Mucosa of descending colon (tissue), 3 donors: ENCODE data around the gene BIN2. TPM values are rescaled to one million over a fixed set of nuclear protein-coding genes. Genes with fewer than 3 reads are reported as not detected.

ENCODE experiments used
- ATAC-seq: fragments of 200-7000 bp; cut with Tn5 transposase; one replicate; pipeline ENCODE4 v1.9.1; 2020; ENCODE audit warnings: mild to moderate bottlenecking, moderate library complexity
- DNase-seq, 3 donors: peaks; one replicate each; pipeline ENCODE4 v3.0.0-alpha.2; 2020
- H3K36me3 ChIP-seq: fragments of 200-600 bp; one replicate; pipeline ENCODE4 v1.8.0; 2021; ENCODE audit warnings: low read depth, mild to moderate bottlenecking
- H3K4me1 ChIP-seq: fragments of 200-600 bp; one replicate; pipeline ENCODE4 v1.8.0; 2021; ENCODE audit warnings: low read depth, mild to moderate bottlenecking
- H3K4me3 ChIP-seq: fragments of 200-600 bp; one replicate; pipeline ENCODE4 v1.8.0; 2021; ENCODE audit warnings: mild to moderate bottlenecking
- H3K9me3 ChIP-seq: fragments of 200-600 bp; one replicate; pipeline ENCODE4 v1.8.0; 2021; ENCODE audit warnings: mild to moderate bottlenecking
- intact Hi-C, 2 donors: fragments of 100-400 bp; cut with DNase I in 1 of 2; cut with micrococcal nuclease in 1 of 2; formaldehyde crosslinking; loops; one replicate each; pipeline versions ENCODE4 v1.11.0 to v1.11.1; 2022; cut with DNase I, micrococcal nuclease
- total RNA-seq, 3 donors: library from RNA; stranded (reverse); fragmentation: NEBNext Ultra II Directional in 2 of 3; extraction: Animal tissue kit (Norgen Biotek cat#: 25700) in 2 of 3; gene quantifications; one replicate each; pipeline versions ENCODE4 v1.2.1 to v1.2.4, GENCODE V29; 2021 to 2023
- TF ChIP-seq, protein P1 (sequence below): fragments of 200-600 bp; IDR thresholded peaks from one replicate; pipeline ENCODE4 v1.8.0; 2022; ENCODE audit warnings: antibody characterized with exemption, mild to moderate bottlenecking
- donor health status: DM: no; HTN: no; CAD: no; lungs with moderate emphysema.
- donor health status: DM: no; HTN: no; CAD: no.
- donor health status: DM: no; HTN: yes; CAD: no.

The BIN2 gene
- total RNA-seq, 3 donors from 2014 or later: 5.6 to 9.8 (median 7.3) TPM

DNA sequence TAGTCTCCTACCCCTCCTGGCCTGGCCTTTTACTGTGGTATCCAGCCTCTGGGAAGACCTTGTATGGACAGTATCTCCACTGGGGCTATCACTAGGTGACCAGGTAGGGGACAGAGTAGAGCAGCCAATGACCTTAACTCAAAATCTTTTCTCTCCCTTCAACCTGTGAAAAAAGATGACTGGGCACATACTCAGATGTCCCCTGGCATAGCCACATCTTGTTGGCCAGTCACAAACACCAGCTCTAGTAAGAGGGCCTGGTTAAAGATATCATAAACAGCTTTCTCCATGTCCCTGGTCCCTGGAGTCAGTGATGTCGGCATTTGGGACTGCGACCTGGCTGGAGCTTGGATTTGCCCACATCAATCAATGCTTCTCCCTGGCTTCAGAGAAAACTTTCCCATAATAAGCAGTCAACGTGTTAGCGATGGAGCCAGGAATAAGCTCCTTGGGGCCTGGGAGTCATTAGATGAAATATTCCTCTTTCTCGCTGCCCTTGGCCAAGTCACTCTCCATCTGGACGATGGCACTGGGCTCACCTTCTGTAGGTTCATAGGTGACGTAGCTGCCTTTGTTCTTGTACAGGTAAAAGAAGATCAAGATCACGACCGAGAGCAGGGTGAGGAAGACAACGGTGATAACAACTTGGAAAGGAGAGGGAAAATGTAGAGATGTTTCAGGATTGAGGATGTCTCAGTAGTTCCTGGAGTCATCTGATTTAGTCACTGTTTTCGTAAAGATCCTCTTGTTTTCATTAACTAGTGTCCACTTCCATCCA, 78.3 kb downstream of the BIN2 start:
- intact Hi-C loops: no loop called here
- DNase-seq (no peak), ATAC-seq (no peak)
- H3K4me1 ChIP-seq: peaks cover 12% of the 10 kb centered on the region
- H3K36me3 ChIP-seq: peaks cover 5% of the 10 kb centered on the region
- TF ChIP-seq, protein P1, sequence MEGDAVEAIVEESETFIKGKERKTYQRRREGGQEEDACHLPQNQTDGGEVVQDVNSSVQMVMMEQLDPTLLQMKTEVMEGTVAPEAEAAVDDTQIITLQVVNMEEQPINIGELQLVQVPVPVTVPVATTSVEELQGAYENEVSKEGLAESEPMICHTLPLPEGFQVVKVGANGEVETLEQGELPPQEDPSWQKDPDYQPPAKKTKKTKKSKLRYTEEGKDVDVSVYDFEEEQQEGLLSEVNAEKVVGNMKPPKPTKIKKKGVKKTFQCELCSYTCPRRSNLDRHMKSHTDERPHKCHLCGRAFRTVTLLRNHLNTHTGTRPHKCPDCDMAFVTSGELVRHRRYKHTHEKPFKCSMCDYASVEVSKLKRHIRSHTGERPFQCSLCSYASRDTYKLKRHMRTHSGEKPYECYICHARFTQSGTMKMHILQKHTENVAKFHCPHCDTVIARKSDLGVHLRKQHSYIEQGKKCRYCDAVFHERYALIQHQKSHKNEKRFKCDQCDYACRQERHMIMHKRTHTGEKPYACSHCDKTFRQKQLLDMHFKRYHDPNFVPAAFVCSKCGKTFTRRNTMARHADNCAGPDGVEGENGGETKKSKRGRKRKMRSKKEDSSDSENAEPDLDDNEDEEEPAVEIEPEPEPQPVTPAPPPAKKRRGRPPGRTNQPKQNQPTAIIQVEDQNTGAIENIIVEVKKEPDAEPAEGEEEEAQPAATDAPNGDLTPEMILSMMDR: no peak
- no peaks in the 10 kb centered on the region for H3K9me3 ChIP-seq
- H3K4me3 ChIP-seq: no peak overlapping the region

DNA sequence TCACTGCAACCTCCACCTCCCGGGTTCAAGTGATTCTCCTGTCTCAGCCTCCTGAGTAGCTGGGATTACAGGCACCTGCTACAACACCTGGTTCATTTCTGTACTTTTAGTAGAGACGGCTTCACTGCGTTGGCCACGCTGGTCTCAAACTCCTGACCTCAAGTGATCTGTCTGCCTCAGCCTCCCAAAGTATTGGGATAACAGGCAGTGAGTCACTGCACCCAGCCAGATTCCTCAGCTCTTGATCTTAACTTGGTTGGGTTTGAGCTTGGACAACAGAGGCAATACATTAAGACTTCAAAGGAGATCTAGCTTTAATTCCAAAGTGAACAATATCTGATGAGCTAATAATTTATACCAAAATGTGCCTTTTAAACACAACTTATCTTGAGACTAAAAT, 79.7 kb downstream of the BIN2 start:
- H3K36me3 ChIP-seq: peaks cover 7% of the 10 kb centered on the region
- ATAC-seq (no peak), DNase-seq (no peak)
- H3K4me1 ChIP-seq: peaks cover 22% of the 10 kb centered on the region
- H3K4me3 ChIP-seq: no peak overlapping the region
- H3K9me3 ChIP-seq: no peaks in the 10 kb centered on the region
- TF ChIP-seq, protein P1: no peak
- intact Hi-C loops: no loop called here

DNA sequence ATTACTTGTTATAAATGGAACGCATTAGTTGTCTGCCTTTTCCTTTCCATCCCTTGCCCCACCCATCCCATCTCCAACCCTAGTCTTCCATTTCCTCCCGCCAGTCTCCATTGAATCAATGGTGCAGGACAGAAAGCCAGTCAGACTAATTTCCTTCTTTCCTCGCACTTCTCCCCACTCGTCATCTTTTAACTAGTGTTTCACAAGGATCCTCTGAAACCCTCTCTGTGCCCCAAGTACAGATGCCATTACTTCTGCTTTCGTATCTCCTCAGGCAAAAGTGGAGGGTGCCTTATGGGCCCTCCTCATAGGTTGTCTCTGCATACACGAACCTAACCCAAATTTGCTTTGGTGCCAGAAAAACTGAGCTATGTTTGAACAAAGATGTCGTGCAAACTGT, 81.1 kb downstream of the BIN2 start:
- ATAC-seq (no peak), DNase-seq (no peak)
- Histone ChIP-seq H3K4me3 (no peak overlapping the region), H3K36me3 (peaks cover 7% of the 10 kb centered on the region), H3K9me3 (no peaks in the 10 kb centered on the region), H3K4me1 (peaks cover 22% of the 10 kb centered on the region)
- TF ChIP-seq, protein P1: no peak
- intact Hi-C loops: no loop called here

DNA sequence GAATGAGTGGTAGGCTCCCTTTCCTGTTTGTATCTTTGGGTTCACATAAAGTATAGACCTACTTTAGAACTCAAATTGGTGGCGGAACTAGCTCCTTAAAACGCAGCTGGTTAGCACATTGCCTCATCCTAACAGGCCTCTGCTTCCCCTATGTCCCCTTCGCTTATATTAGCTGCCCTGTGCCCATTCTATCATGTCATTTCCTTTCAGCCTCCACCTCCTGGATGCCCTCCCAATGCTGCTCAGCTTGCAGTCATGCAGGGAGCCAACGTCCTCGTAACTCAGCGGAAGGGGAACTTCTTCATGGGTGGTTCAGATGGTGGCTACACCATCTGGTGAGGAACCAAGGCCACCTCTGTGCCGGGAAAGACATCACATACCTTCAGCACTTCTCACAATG, 81.9 kb downstream of the BIN2 start:
- Histone ChIP-seq H3K9me3 (no peaks in the 10 kb centered on the region), H3K4me3 (no peak overlapping the region), H3K4me1 (peaks cover 19% of the 10 kb centered on the region), H3K36me3 (peaks cover 7% of the 10 kb centered on the region)
- ATAC-seq: no peak
- DNase-seq: no peak
- TF ChIP-seq, protein P1: no peak
- intact Hi-C loops: no loop called here

DNA sequence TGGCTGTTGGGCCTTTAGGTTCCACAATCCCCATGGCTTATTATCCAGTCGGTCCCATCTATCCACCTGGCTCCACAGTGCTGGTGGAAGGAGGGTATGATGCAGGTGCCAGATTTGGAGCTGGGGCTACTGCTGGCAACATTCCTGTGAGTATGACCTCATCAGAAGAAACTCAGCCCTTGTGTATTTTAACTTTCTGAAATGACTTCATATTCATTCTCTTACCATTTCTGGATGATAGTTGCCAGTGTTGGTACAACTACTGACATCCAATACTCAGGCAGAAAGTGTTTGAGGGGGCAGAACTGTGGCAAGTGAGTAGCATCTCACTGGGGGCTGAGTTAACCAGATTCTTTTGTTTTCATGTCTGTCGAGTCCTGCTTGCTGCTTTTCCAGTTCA, 83.0 kb downstream of the BIN2 start:
- H3K36me3 ChIP-seq: peaks cover 7% of the 10 kb centered on the region
- DNase-seq (no peak), ATAC-seq (no peak)
- peaks cover 15% of the 10 kb centered on the region for H3K4me1 ChIP-seq
- H3K9me3 ChIP-seq: no peaks in the 10 kb centered on the region
- TF ChIP-seq, protein P1: no peak
- no peak overlapping the region for H3K4me3 ChIP-seq
- intact Hi-C loops: no loop called here
